Measurements from ENCODE around the gene MAPRE2.

MAPRE2 gene

GRCh38 chr18:35122586-35123224, 81.5 kb downstream of the MAPRE2 start:
- H3K36me3 ChIP-seq (ENCODE audit: insufficient read depth, low read length) = peaks cover 34% of the 10 kb centered on the region
- no peak overlapping the region for H3K9ac ChIP-seq (ENCODE audit: low read length)
- no peaks in the 10 kb centered on the region for H4K20me1 ChIP-seq (ENCODE audit: insufficient read depth, low read length)
- no peak overlapping the region for H3K4me3 ChIP-seq (ENCODE audit: low read depth, low read length, poor library complexity, severe bottlenecking)
- H3F3A ChIP-seq (ENCODE audit: insufficient read depth, low read length) = no peaks in the 10 kb centered on the region
- no peaks in the 10 kb centered on the region for H3K9me2 ChIP-seq (ENCODE audit: low read depth, low read length)
- H3K9me3 ChIP-seq (ENCODE audit: low read length) = no peaks in the 10 kb centered on the region; the same call in 1 of the 2 replicates
- no peaks in the 10 kb centered on the region for H3K27me3 ChIP-seq (ENCODE audit: insufficient read depth, low read length)
- no peaks in the 10 kb centered on the region for H3K4me1 ChIP-seq (ENCODE audit: insufficient read depth, low read length, severe bottlenecking)
- H3K79me2 ChIP-seq (ENCODE audit: insufficient read depth, low read length) = no peaks in the 10 kb centered on the region
- TF ChIP-seq CTCF (IDR thresholded peaks at IDR 0.05; ENCODE audit: low read length) = no peak
- TF ChIP-seq EZH2 (IDR thresholded peaks at IDR 0.05; ENCODE audit: borderline replicate concordance, low read length) = no peak
- no peak overlapping the region for H3K4me2 ChIP-seq (ENCODE audit: low read length)
- no peak overlapping the region for H2AFZ ChIP-seq (ENCODE audit: low read length)
- H3K27ac ChIP-seq (ENCODE audit: low read depth, low read length, poor library complexity, severe bottlenecking) = no peak overlapping the region

- Histone ChIP-seq H3K27me3 (ENCODE audit: insufficient read depth, low read length) (no peaks in the 10 kb centered on the region), H3K27ac (ENCODE audit: low read depth, low read length, poor library complexity, severe bottlenecking) (no peak overlapping the region)
Measured at GRCh38 chr18:35123811-35124210, 82.6 kb downstream of the MAPRE2 start.

GRCh38 chr18:35127201-35127600, 86.0 kb downstream of the MAPRE2 start:
- Histone ChIP-seq H4K20me1 (ENCODE audit: insufficient read depth, low read length) (no peaks in the 10 kb centered on the region), H3K27ac (ENCODE audit: low read depth, low read length, poor library complexity, severe bottlenecking) (no peak overlapping the region), H3K79me2 (ENCODE audit: insufficient read depth, low read length) (no peaks in the 10 kb centered on the region), H3K36me3 (ENCODE audit: insufficient read depth, low read length) (peaks cover 73% of the 10 kb centered on the region), H3K4me1 (ENCODE audit: insufficient read depth, low read length, severe bottlenecking) (no peaks in the 10 kb centered on the region), H3K27me3 (ENCODE audit: insufficient read depth, low read length) (no peaks in the 10 kb centered on the region), H3K9ac (ENCODE audit: low read length) (no peak overlapping the region), H3K4me3 (ENCODE audit: low read depth, low read length, poor library complexity, severe bottlenecking) (no peak overlapping the region), H3K9me3 (ENCODE audit: low read length) (no peaks in the 10 kb centered on the region; the same call in 1 of the 2 replicates), H3F3A (ENCODE audit: insufficient read depth, low read length) (no peaks in the 10 kb centered on the region), H3K9me2 (ENCODE audit: low read depth, low read length) (no peaks in the 10 kb centered on the region), H3K4me2 (ENCODE audit: low read length) (no peak overlapping the region), H2AFZ (ENCODE audit: low read length) (no peak overlapping the region)
- TF ChIP-seq CTCF (IDR thresholded peaks at IDR 0.05; ENCODE audit: low read length) = peak; percentile 22; the same call in 1 of the 2 replicates
- no peak for TF ChIP-seq EZH2 (IDR thresholded peaks at IDR 0.05; ENCODE audit: borderline replicate concordance, low read length)

More at GRCh38 chr18:35123811-35124210, 82.6 kb downstream of the MAPRE2 start:
- Histone ChIP-seq H3K9me3 (ENCODE audit: low read length) (no peaks in the 10 kb centered on the region; the same call in 1 of the 2 replicates), H3K9me2 (ENCODE audit: low read depth, low read length) (no peaks in the 10 kb centered on the region), H4K20me1 (ENCODE audit: insufficient read depth, low read length) (no peaks in the 10 kb centered on the region), H3F3A (ENCODE audit: insufficient read depth, low read length) (no peaks in the 10 kb centered on the region), H2AFZ (ENCODE audit: low read length) (no peak overlapping the region), H3K36me3 (ENCODE audit: insufficient read depth, low read length) (peaks cover 45% of the 10 kb centered on the region), H3K79me2 (ENCODE audit: insufficient read depth, low read length) (no peaks in the 10 kb centered on the region), H3K4me2 (ENCODE audit: low read length) (no peak overlapping the region), H3K9ac (ENCODE audit: low read length) (no peak overlapping the region), H3K4me3 (ENCODE audit: low read depth, low read length, poor library complexity, severe bottlenecking) (no peak overlapping the region), H3K4me1 (ENCODE audit: insufficient read depth, low read length, severe bottlenecking) (no peaks in the 10 kb centered on the region)
- TF ChIP-seq EZH2 (IDR thresholded peaks at IDR 0.05; ENCODE audit: borderline replicate concordance, low read length) (no peak), CTCF (IDR thresholded peaks at IDR 0.05; ENCODE audit: low read length) (no peak)

Data from OCI-LY1 (cell line).